GM21528 (cell line): ENCODE results near the gene SGCG.
"Not testable (repeated sequence)": the region's sequence is repeated elsewhere in the genome, so short reads cannot be mapped to it uniquely, and the experiment has no call there.

ENCODE experiments used
- ATAC-seq: cut with Tn5 transposase; IDR thresholded peaks from one replicate; pipeline ENCODE4 v1.9.1; 2021; ENCODE audit warnings: mild to moderate bottlenecking, moderate library complexity; ENCODE audit not compliant: unreplicated experiment, low FRiP score

SGCG gene, protein sequence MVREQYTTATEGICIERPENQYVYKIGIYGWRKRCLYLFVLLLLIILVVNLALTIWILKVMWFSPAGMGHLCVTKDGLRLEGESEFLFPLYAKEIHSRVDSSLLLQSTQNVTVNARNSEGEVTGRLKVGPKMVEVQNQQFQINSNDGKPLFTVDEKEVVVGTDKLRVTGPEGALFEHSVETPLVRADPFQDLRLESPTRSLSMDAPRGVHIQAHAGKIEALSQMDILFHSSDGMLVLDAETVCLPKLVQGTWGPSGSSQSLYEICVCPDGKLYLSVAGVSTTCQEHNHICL

DNA sequence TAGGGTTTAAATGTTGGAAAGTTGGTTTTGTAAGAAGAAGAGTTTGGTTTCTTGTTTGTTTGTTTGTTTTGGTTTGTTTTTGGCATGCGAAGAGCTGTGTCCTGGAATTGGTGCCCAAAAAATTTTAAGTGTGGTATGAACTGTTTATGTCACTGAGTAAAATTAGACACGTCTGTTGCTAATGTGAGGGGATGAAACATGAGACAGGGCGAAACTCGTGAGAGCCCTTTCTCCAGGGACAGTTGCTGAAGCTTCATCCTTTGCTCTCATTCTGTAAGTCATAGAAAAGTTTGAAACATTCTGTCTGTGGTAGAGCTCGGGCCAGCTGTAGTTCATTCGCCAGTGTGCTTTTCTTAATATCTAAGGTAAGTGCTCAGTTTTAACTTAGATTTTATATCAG lies at the start of gene SGCG:
SGCG (plus strand) TSS at position 269 of the 400 bp plus-strand sequence. CDS start 22,716 bp downstream, outside the sequence.
- ATAC-seq: no peak

DNA sequence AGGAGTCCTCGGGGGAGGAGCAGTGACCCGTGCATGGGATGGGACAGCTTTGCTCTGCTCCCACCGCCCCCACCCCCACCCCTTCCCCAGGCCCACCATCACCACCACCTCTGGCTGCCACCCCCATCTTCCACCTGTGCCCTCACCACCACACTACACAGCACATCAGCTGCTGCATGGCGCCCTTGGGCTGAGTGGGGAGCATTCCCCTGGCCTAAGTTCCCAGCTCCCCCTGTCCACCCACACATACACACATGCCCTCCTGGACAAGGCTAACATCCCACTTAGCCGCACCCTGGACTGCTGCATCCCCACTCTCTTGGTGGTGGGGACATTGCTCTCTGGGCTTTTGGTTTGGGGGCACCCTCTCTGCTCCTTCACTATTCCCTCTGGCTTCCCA lies 46.2 kb upstream of the SGCG start:
- ATAC-seq: no peak

DNA sequence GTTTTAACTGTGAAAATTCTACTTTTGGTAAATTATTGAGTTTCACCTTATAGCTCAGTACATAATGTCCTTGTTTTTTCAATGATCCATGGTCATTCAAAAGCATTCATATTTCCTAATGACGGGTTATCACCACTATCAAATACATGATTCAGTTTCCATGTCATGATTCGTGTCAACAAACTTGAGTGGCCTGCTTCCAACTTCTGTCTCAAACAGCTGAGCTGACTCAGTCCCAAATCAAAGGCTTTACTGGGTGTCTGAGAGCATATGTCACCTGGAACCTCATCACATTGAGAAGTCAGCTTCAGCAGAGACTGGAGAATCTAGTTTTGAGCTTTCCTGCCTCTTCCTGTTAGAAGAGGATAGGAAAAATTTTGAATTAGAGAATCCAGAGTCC lies 40.3 kb upstream of the SGCG start:
- no peak for ATAC-seq

DNA sequence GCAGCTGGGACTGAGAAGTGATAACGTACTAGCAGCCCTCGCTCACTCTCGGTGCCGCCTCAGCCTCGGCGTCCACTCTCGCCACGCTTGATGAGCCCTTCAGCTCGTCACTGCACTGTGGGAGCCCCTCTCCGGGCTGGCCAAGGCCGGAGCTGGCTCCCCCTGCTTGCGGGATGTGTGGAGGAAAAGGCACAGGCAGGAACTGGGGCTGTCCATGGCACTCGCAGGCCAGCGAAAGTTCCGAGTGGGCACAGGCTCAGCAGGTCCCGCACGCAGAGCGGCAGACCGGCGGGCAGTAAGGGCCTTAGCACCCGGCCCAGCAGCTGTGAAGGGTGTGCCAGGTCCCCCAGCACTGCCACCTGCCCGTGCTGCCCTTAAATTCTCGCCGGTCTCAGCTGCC lies 38.8 kb upstream of the SGCG start:
- no peak for ATAC-seq

DNA sequence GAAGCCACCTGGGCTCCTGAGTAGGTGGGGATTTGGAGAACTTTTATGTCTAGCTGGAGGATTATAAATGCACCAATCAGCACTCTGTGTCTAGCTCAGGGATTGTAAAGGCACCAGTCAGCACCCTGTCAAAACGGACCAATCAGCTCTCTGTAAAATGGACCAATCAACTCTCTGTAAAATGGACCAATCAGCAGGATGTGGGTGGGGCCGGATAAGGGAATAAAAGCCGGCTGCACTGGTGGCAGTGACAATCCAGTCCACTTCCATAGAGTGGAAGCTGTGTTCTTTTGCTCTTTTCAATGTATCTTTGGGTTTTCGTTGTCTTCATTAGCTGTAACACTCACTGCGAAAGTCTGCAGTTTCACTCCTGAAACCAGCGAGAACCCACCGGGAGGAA lies 38.2 kb upstream of the SGCG start:
- ATAC-seq: not testable (repeated sequence)

DNA sequence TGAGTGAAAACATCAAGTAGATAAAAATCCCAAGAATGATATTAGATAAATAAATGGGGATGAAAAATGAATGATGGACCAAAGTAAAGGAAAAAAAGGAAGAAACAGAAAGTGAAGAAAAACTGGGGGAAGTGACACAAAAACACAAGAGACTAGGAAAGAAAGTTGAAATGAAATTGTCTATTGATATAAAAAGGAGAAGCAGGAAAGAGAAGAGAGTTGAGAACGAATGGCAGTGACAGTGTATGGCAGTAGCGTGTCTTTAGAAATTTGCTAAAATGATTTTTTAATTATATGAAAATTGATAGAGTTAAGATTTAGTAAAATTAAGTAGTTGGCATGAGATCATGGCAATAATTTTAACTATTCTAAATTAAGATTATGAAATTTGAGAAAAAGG lies 36.3 kb upstream of the SGCG start:
- ATAC-seq: no peak

DNA sequence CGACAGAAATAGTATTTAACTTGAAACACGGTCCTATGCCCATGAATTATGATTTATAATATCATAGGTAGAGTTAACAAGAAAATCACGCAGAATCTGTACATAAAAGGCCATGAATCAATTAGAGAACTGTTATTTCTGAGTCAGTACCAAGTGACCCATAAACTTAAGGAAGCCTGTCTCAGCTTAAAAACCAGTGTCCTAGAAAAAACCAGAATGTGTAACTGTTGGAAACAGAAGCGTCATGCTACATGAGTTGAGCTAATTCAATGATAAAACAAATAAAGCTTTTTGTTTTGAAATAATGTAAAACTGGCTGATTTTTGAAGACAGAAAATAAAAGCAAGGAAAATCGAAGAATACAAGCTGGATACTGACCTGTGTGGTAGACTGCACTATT lies 34.8 kb upstream of the SGCG start:
- no peak for ATAC-seq

DNA sequence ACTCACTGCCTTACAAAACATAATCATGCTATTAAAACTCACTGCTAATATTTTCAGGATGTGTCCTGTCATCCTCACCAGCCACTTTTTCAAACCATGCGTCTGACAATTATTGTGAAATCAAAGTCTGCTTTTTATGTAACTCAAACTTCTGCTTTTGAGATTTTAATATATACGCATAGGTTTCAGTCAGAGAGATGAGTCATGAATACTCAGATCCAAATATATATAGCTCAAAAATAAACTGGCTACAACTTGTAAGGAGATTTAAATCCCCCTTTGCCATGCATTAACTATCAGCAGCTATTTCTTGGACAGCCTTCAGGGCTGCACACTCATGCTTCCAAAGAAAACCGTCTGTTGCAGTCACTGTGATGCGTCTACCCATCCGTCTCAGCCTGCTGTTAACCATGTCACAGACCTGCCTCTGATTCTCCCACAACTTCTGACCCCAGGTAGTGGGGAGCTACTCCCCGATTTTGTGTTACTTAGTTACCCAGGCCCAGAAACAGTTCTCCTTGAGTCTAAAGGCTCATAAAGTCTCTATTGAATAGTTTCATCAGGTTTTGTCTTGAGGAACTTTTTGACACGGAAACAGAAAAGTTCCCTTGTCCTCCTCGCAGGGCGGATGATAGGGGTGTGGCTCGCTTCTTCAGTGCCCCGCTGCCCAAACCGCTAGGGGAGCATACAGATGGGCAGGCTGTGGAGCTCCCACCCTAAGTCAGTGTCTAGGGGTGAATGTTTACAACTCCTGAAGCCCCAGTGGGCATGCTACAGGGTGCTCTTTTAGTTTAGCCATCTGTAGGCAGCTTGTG lies 33.8 kb upstream of the SGCG start:
- ATAC-seq: no peak

DNA sequence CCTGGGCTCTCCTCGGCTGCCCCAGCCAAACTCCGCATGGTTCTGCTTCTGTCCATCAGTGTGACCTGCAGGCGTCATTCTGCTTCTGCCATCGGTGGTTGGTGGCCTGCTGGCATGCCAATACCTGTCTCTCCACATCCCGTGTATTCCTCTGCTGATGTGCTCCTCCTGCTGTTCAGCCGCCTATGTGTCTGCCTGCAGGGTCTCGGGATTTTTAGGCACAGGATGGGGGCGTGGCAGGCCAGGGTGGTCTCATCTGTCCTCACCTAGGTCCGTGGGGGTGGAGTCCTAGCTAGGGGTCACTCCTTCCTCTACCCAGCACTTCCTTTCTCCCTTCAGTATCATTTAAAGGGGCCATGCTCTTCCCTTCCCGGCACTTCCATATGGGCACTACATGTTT lies 33.0 kb upstream of the SGCG start:
- ATAC-seq: no peak

DNA sequence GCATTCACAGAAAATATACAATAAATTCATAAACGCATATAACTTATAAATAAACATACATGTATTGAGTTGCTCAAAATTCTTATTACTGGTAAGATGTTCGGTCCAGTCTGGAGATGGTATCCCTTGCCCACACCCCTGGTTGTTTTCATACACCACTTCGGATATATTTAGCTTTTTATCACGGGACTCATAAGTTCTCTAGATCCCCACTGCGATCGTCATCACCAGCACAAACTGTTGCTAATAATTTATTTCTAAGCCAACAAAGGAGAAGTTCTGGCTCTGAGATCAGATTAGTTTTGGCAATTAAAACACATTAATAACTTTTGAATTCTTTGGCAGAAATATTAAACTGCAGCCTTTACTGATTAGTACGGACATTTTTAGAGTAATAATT lies 23.0 kb upstream of the SGCG start:
- ATAC-seq: no peak

DNA sequence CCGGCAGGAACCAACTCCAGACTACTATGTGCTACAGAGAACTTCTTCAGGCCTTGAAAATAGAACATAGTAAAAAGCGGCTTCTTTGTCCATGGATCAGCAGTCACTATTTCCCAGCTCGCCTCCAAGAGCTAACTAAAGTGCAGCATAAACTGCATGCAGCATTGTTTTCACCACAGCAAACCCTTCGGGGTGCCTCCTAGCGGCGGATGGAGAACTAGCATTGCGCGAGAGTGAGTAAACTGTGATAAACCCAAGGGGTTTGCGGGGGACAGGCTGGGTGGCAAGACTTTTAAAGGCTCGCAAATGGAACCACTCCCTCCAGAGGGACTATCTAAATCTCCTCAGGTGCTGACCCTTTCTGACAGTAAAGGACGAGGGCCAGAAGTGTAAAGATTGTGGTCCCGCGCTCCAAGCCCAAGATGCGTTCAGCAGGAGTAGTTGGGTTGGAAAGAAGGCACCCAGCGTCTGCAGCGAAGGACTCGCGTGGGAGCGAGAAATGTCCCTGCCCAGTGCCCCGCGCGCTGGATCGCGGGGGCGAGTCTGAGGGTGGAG lies 21.5 kb upstream of the SGCG start:
- no peak for ATAC-seq

DNA sequence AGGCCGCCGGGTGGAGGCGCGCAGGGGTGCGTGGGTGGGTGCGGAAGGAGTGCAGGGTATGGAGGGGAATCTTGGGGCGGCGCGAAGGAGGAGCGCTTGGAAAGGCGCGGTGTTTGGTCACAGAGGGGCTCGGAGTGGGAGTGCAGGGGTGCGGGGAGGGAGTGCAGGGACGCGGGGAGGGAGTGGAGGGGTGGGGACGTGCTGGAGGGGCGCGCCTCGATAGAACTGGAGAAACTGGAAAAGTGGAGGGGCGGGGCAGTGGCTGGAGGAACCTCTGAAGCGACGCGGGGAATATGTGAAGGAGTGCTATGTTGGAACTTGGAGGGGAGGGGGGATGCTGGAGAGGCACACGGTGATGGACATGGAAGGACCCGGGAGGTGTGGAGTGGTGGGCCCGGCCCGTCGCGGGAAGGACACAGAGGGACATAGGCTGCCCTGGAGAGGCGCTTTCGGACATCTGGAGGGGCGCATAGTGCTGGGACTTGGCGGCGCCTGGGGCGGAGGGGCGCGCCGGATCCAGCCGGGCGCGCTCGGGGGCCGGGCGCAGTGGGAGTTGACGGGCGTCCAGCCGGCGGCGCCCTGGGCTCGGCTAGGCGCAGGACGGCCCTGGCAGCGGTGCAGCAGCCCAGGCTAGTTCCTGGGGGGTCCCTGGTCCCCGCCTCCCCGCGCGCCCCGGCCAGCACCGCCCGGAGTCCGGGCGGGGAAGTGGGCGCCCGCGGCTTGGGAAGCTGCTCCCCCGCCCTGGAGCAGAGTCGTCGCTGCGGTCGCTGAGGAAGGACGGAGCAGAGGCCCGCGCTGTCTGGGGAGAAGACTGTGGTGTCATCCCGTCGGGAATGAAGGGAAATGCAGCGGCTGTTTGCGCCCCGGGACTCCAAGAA lies 20.8 kb upstream of the SGCG start:
- ATAC-seq: no peak

DNA sequence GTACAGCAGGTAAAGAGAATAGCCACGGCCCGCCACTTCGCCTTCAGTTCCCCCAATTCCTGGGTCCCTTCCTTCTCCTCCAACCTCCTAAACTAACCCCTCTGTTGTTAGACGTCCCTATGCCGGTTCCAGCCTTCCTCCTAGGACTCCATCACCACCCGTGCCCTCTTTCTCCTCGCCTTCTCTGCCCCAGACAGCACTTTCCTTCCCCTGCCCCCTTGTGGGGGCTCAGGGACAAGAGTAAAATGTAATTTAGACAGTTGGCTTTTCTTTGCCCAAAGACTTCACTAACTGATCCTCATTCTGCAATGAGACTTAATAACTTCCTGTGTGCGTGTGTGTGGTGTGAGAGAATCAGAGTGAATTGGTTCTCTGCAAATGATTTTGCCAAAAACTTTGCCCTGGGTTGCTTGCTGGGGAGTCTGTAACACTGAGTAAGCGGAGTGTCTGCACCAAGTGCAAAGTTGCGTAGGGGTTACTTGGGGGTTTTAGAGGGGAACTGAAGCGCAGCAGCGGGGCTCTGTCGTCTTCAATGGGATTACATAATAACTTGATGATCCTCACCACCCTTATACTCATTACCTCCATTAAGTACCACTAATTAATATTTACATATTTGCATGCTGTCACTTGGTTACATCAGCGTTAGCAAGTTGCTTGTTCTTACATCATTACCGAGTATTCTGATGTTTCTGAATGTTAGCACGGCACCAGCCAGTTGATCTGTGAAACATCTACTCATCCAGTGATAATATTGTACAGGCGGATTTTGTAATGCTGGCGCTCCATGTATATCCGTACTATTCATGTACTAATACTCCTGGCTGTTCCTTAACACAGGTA lies 19.9 kb upstream of the SGCG start:
- ATAC-seq: no peak

DNA sequence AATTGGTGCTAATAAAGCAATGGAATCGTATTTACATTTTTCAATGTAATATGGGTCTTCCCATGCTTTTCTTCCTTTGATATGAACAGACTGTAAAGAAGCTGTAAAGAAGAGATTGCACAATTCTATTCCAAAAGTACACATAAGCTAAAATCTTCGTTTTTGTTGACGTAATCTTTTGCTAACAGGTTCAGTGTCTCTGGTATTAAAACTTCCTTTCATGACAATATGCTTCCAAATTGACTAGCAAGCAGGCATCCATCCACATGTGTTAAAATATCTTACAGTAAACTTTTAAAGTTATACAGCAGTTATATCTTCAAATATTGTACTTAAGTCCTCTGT lies 19.3 kb upstream of the SGCG start:
- no peak for ATAC-seq

DNA sequence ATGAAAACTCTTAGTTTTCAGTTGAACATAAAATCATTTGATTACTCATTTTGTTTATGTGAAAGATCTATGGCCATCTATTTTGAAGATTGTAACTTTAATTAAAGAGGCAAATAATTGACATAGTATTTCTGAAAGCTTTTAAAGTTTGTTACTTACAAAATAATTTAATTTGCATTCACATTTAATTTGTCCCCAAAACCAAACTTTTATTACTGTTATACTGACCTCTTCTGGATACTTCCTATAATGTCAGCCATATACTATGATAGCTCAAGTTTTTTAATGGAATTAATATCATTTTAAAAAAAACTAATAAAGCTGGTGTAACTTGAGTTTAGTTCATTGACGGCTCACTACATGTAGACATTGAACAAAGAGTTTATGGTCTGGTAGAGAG lies 4.9 kb upstream of the SGCG start:
- no peak for ATAC-seq

DNA sequence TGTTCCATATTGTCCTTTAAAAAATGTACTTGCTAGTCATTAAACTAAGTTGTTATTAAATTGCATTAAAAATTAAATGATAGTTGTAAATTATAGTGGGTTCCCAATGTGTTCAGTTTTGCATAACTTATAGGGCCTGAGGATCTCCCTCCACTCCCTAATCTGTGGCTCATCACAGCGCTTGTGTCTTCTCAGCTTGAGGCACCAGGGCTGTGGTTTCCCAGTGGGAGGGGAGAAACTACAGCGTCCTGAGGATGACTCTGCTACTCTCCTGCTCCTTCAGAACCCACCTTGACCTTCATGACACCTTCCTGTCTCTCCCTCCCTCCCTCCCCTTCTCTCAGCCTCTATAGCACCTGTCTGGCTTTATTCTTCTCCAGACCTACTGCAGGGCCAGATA lies 1.4 kb downstream of the SGCG start:
- ATAC-seq: no peak

DNA sequence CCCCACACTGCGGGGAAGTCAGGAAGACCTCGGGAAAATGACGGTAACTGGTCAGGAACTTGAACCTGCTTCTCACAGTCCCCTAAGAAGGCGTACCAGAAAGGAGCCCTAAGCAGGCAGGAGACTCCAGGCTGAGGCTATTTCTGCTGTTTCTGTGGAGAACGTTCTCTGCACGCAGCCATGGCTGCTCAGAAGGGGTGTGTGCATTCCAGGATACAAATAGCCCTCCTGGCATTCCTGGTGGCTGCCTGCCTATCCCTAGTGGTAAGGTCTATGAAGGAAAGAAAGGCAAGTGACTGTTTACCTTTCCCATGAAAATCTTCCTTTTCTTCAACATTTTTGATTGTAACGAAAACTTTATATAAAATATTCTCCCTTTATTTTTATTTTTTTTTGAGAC lies 2.5 kb downstream of the SGCG start:
- no peak for ATAC-seq

DNA sequence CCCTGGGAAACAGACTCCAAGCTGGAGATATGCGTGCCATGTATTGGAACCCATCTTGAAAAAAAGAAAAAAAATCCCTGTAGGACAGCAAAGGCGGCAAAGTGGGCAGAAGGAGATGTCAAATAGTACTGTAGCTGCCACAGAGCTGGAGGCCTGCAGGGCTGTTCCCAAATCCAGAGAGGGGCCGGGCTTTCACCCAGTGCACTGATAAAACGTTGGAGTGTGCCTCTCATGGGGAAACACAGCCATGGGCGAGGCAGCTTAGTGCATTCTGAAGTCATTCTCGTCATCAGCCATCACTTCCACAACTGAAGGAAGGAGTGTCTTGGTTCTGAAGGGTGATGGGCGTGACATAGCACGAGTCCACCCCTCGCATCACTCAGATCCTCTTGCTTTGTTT lies 4.8 kb downstream of the SGCG start:
- no peak for ATAC-seq

DNA sequence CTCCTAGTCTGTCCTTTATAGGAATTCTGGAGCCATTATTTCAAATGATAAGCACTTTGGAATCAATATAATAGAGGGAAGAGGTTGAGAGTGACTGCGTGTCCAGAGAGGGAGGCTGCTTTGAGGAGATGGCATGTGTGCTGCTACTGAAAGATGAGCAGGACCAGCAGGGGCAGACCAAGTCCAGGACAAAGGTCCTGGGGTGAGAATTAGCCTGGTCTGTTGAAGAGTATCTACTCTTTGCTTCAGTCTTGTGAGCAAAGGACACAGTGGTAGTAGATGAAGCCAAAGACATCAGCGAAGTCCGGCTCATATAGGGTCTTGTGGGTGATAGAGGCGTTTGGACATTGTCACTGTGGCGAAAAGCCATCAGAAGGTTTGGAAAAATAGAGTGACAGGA lies 21.1 kb downstream of the SGCG start:
- ATAC-seq: no peak

DNA sequence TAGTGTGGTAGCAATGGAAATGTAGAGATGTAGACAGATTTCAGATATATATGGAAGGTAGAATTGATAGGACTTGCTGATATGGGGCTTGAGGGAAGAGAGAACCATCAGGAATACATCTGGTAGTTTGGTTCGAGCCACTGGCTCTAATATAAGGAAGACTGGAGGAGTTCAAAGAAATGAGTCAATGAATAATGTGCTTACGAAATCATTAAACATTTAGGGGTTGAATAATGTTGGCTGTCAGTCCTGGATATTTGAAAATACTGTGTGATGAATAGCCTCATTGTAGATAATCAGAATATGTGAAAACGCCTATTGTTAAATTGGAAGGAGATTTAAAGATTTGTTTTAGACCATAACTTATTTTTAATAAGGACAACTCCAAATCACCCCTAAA lies 21.6 kb downstream of the SGCG start:
- ATAC-seq: no peak
